ENCODE measurements around the gene PHLDB2.
A peak's percentile ranks its signal among the peaks of the same experiment; 100 is the strongest.

Gene PHLDB2

GRCh38 chr3:111999484-112000324, 140.6 kb downstream of the PHLDB2 start:
- Mint-ChIP-seq H3K4me3 (peak overlapping the region; percentile 81), H3K27me3 (no peaks in the 10 kb centered on the region), H3K4me1 (peaks cover 67% of the 10 kb centered on the region), H3K9me3 (no peaks in the 10 kb centered on the region), H3K27ac (no peak overlapping the region), H3K36me3 (no peaks in the 10 kb centered on the region)

GRCh38 chr3:112000367-112000771, 141.3 kb downstream of the PHLDB2 start:
- H3K27me3 Mint-ChIP-seq, result no peaks in the 10 kb centered on the region
- no peak overlapping the region for H3K4me3 Mint-ChIP-seq
- no peaks in the 10 kb centered on the region for H3K9me3 Mint-ChIP-seq
- H3K36me3 Mint-ChIP-seq, result no peaks in the 10 kb centered on the region
- no peak overlapping the region for H3K27ac Mint-ChIP-seq
- peaks cover 71% of the 10 kb centered on the region for H3K4me1 Mint-ChIP-seq

DNA sequence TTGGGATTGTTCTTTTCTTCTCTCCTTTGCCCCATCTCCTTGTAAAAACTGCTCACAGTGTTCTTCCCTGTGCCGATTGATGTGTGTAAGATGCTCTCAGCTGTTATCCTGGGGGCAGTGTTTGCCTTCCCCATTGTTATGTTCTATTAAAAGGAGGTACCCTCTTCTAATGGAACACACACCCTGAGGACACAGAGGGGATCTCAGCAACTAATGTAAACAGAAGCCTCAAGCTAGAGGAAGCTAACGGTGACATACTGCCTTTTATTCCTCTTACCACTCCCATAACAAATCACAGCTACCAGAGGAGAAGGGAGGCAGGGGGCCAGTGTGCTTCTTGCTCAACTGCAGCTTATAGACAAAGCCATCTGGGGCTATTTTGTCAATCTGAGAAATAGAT, 141.9 kb downstream of the PHLDB2 start:
- Mint-ChIP-seq H3K4me1 (peaks cover 68% of the 10 kb centered on the region), H3K36me3 (no peaks in the 10 kb centered on the region), H3K27me3 (no peaks in the 10 kb centered on the region), H3K4me3 (no peak overlapping the region), H3K9me3 (no peaks in the 10 kb centered on the region), H3K27ac (no peak overlapping the region)

- Mint-ChIP-seq H3K9me3 (no peaks in the 10 kb centered on the region), H3K36me3 (no peaks in the 10 kb centered on the region), H3K4me3 (peak overlapping the region; percentile 16), H3K27me3 (no peaks in the 10 kb centered on the region), H3K27ac (peak overlapping the region; percentile 71), H3K4me1 (peaks cover 68% of the 10 kb centered on the region)
Measured at GRCh38 chr3:112001526-112001925, 142.5 kb downstream of the PHLDB2 start.

DNA sequence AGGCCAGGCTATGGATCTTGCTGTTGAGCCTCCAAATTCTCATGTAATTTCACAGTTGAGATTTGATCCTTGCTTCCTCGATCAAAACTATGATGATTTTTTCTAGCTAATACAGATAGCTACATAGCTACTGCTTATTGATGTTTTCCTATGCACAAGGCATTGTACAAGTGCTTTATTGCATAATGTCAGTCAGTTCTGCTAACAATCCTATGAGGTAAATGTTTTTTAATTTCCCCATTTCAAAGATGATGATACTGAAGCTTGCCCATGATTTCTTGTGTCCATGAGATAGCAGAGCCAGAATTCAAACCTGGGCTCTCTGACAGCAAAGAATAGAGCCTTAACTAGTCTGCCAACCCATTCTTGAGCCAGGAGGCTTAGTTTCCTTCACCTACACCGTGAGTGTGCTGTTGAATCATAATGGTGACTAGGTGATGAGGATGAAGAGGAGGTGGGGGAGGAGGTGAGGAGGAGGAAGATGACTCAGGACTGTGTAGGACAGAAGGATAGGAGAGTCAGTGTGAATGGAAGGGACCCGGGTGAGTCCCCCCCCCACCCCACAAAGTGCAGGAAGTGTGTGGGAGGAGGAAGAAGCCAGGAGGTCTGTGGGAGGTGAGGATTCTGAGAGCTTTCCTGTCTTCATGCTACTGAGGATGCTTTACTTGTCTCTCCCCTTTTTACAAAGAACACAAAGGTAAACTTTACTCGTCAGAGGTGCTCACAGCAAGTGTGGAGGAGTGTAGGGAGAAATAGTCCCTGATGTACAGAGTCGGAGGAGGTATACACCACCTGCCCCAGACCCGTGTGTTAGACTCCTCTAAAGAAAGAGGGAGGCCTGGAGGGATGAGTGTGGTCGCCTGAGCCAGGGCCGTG, 143.3 kb downstream of the PHLDB2 start:
- Mint-ChIP-seq H3K27ac (peak overlapping the region; percentile 95), H3K36me3 (no peaks in the 10 kb centered on the region), H3K4me1 (peaks cover 66% of the 10 kb centered on the region), H3K9me3 (no peaks in the 10 kb centered on the region), H3K27me3 (no peaks in the 10 kb centered on the region), H3K4me3 (peak overlapping the region; percentile 67)

DNA sequence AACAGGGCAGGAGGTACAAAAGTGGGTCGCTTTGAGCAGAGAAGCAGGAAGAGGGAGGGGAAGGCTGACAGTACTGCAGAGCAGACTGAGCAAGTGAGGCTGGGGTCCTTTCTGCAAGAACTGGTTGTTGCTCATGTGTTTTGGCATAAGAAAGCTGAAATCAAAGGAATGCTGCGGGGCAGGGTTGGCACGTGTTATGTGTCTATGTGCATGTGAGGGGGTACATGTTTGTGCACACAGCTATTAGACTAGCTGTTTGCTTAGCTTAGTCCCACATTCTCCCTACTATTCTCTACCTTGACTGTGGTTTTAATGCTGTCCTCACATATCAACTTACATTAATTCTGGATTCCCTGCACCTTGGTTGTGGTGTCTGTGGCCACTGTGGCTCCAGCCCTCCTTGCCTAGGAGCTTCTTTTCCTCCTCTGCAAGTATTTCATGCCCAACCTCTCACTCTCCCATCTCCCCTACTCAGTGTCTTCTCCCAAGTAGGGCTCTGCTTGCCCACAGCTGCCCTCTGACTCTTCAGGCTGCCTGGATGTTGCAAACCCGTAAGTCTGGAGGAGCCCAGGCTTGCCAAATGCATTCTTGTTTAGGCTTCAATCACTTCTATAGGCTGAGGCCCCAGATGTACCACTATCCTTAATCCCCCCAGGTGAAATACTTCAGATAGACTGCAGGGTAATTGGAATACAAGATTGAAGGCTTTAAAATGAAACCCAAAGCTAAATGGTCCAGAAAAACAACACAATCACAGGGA, 144.4 kb downstream of the PHLDB2 start:
- peak overlapping the region; percentile 67 for H3K4me3 Mint-ChIP-seq
- H3K9me3 Mint-ChIP-seq, result no peaks in the 10 kb centered on the region
- H3K4me1 Mint-ChIP-seq, result peaks cover 63% of the 10 kb centered on the region
- no peaks in the 10 kb centered on the region for H3K27me3 Mint-ChIP-seq
- H3K27ac Mint-ChIP-seq, result peak overlapping the region; percentile 95
- H3K36me3 Mint-ChIP-seq, result no peaks in the 10 kb centered on the region

DNA sequence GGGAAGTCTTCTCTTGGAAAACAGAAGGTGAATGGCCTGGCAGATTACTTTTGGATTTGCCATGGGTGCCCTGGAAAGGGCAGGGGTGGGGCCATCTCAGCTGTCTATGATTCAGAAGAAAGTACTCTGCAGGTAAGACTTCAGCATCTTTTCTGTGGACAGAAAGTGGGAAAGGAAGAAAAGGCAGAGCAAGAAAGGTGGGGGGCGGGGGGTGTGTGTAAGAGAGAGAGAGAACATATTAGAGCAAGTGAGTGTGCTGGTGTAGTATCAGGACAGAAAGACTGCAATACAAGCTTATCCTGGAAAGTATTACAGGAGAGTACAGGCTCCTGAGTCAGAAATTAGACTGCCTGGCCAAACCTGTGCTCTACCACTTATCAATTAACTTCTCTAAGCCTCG, 145.1 kb downstream of the PHLDB2 start:
- Mint-ChIP-seq H3K27me3 (no peaks in the 10 kb centered on the region), H3K9me3 (no peaks in the 10 kb centered on the region), H3K36me3 (no peaks in the 10 kb centered on the region), H3K4me3 (peak overlapping the region; percentile 37), H3K27ac (peak overlapping the region; percentile 75), H3K4me1 (peaks cover 56% of the 10 kb centered on the region)

GRCh38 chr3:112004669-112005068, 145.6 kb downstream of the PHLDB2 start:
- no peaks in the 10 kb centered on the region for H3K36me3 Mint-ChIP-seq
- no peaks in the 10 kb centered on the region for H3K9me3 Mint-ChIP-seq
- H3K4me3 Mint-ChIP-seq, result peak overlapping the region; percentile 37
- peaks cover 54% of the 10 kb centered on the region for H3K4me1 Mint-ChIP-seq
- no peaks in the 10 kb centered on the region for H3K27me3 Mint-ChIP-seq
- peak overlapping the region; percentile 75 for H3K27ac Mint-ChIP-seq

DNA sequence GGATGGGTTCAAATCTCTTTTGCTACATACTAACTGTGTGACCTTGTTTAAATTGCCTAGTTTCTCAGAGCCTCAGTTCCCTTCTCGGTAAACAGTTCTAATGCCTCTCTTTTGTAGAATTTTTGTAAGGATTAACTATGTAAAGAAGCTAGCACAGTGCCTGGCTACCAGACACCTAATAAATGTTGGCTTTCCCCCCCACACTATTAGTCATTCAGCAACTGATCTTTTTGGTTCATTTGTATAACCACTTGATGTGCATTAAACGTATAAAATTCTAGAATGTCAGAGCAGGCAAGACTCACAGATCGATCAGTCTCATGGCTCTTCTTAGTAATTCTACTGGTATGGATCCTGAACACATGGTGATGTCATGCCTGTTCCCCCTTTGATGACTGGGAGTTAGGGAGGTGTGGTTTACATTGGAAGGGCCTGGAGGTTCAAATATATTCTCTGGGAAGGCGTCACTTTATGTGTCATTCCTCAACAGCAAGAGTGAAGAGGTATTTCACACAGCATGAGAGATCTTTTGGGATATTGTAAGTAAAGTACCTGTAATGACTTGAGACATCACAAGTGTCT, 146.1 kb downstream of the PHLDB2 start:
- Mint-ChIP-seq H3K27ac (peak overlapping the region; percentile 53), H3K4me3 (peak overlapping the region; percentile 2), H3K27me3 (no peaks in the 10 kb centered on the region), H3K4me1 (peaks cover 51% of the 10 kb centered on the region), H3K9me3 (no peaks in the 10 kb centered on the region), H3K36me3 (no peaks in the 10 kb centered on the region)

GRCh38 chr3:112007633-112008032, 148.6 kb downstream of the PHLDB2 start:
- Mint-ChIP-seq H3K36me3 (no peaks in the 10 kb centered on the region), H3K27me3 (no peaks in the 10 kb centered on the region), H3K4me3 (no peak overlapping the region), H3K27ac (no peak overlapping the region), H3K4me1 (peaks cover 34% of the 10 kb centered on the region), H3K9me3 (no peaks in the 10 kb centered on the region)

DNA sequence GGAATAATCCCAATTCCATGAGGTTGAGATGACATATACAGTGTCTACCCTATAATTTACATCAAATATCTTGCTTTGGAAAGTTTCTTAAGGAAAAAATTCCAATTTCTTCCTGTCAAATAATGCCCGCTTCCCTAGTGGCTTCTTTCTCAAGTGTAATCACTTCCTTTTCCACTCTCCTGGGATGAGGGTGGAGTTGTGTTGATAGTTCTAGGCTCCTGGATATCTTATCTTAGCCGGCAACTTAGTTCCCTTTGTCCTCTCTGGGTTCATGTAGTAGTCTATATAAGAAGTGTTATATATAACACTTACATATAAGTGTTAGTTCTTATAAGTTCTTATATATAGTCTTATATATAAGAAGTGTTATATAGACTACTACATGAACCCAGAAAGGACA, 150.6 kb downstream of the PHLDB2 start:
- Mint-ChIP-seq H3K9me3 (no peaks in the 10 kb centered on the region), H3K4me1 (peaks cover 28% of the 10 kb centered on the region), H3K27ac (no peak overlapping the region), H3K27me3 (no peaks in the 10 kb centered on the region), H3K36me3 (no peaks in the 10 kb centered on the region), H3K4me3 (no peak overlapping the region)

GRCh38 chr3:112010636-112011035, 151.6 kb downstream of the PHLDB2 start:
- H3K9me3 Mint-ChIP-seq, result no peaks in the 10 kb centered on the region

GRCh38 chr3:112011376-112011940, 152.4 kb downstream of the PHLDB2 start:
- no peak overlapping the region for H3K27ac Mint-ChIP-seq
- no peaks in the 10 kb centered on the region for H3K9me3 Mint-ChIP-seq
- H3K27me3 Mint-ChIP-seq, result no peaks in the 10 kb centered on the region
- peaks cover 20% of the 10 kb centered on the region for H3K4me1 Mint-ChIP-seq
- H3K4me3 Mint-ChIP-seq, result no peak overlapping the region
- no peaks in the 10 kb centered on the region for H3K36me3 Mint-ChIP-seq

More at GRCh38 chr3:112010636-112011035, 151.6 kb downstream of the PHLDB2 start:
- Mint-ChIP-seq H3K4me3 (no peak overlapping the region), H3K27ac (peak overlapping the region; percentile 69), H3K27me3 (no peaks in the 10 kb centered on the region), H3K36me3 (no peaks in the 10 kb centered on the region), H3K4me1 (peaks cover 20% of the 10 kb centered on the region)

DNA sequence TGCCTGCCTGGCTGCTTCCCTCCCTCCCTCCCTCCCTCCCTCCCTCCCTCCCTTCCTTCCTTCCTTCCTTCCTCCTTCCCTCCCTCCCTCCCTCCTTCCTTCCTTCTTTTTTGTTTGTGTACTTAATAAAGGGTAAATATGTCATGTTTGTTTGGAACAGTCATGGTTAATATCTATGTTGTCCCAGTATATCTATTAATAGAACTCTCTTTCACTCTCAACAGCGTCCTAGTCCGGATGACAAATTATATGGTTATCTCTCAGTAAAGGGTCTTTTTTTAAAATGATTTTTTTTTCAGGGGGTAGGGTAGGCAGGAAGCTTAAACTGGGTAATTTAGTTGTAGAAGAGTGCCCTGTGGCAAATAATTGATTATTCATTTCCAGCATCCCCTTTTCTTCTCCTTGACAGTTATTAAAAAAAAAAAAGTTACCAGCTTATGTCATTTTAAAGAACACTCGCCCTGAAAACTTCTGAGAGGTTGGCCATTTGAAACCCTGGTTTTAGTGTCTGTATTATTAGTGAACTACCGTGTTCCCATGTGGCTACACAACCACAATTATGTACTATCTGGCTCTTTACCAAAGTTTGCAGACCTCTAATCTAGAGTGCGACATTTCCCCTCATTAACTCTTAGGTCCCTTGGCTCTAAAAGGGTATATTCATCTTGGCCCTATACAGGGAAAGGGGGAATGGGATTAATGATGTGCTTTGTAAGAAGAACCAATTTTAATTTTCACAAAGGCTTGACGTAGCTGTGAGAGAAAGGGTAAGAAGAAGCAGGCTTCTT, 153.3 kb downstream of the PHLDB2 start:
- Mint-ChIP-seq H3K27me3 (no peaks in the 10 kb centered on the region), H3K36me3 (no peaks in the 10 kb centered on the region), H3K4me3 (peak overlapping the region; percentile 1), H3K4me1 (peaks cover 25% of the 10 kb centered on the region), H3K27ac (peak overlapping the region; percentile 20), H3K9me3 (no peaks in the 10 kb centered on the region)

Data from activated naive CD4-positive, alpha-beta T cell treated with anti-CD3 and anti-CD28 coated beads, Interleukin-2, amount 50 U/mL, for 24 hours (primary cell).